ENCODE measurements around the gene VSIG8.
"Not testable (repeated sequence)": the region's sequence is repeated elsewhere in the genome, so short reads cannot be mapped to it uniquely, and the experiment has no call there.

VSIG8 gene
- total RNA-seq: 0 to 0.48 reads per million in 2 donors

DNA sequence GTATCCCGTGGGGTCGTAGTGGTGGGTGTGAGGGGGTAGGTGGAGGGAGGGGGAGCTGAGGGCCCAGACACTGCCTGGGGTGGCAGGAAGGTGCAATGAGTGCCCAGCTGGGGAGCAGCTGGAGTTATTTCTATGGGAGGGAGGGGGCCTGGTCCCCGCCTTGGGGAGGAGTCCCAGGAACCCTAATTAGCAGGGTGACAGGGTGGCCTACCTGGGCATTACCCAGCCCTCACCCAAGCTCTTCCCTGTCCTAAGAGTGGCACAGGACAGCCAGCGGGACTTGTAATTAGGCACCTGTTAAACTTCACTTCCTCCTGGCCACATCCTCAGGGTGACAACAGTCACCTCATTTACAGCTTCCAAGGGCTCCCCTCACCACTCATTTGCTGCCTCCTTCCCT, at the start of gene VSIG8:
Gene VSIG8 (minus strand): TSS at position 101 of the 400 bp plus-strand sequence. CDS start 136 bp downstream, outside the sequence.
- DNase-seq: no peak

DNA sequence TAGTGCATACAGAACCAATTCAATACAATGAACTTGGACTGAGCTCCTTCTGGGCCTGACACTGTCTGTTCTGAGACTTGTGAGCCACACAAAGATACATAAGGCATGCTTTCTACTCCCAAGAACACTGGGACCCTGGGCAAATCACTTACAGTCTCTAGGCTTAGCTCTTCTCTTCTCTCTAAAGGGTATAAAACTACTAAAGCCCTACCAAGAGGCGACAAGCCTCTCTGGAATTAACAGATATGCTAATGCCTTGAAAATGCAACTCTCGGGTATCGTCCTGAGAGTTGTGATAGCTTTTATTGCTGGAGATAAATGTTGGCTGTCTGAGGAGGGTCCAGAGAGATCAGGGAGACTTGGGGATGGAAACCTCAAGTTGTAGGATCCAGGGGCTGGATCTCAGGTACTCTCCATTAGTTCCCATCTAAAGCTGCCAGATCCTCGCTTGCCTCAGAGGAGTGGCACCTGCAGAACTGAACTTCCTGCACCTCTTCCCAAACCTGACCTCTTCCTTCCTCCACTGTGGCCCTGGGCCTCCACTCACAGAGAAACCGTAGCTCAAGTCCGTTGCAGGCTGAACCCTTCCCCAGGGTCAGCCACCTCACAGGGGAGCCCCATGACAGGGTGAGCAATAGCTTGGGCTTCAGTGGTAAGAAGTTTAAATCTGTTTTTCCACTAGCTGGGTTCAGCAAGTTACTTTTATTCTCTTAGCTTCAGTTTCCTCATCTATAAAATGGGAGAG, 49.0 kb upstream of the VSIG8 start:
- no peak for DNase-seq

DNA sequence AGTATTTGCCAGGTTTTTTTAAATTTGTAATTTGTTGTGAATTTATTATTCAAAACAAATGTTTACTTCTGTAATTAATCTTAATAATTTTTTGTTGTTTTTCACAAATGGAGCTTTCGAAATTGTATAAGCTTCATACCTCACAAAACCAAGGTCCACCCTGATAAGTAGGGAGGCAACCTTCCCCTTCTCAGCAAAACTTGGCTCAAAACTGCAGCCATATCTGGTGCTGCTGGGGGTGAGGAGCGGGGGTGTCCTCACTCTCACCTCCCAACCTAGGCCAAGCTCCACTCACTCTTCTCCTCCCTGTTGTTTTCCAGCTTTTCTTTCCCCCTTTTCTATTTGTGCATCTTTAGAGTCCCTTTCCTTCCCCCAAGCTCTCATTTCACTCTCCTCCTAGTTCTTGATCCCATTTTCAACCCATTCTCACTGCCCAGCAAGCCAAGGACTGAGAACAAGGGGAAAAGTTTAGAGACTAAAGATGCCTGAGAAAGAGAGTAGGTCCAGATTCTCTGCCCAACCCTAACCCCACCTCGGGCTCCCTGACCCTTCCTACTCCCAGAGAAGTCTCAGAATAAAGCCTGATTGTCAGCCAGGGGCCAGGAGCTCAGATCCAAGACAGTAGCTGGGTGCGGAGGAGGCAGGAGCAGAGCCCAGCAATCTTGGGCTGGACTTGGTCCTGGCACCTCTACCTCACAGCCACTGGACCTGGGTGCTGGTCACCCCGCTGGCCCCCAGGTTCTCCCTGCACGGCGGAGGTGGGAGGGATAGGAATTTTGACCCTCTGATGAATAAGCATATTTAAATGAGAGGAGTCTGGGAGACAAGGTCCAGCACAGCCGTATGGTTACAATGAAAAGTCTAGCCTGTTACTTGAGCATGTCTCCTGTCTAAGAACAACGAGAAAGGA, 45.8 kb upstream of the VSIG8 start:
- no peak for DNase-seq

GRCh38 chr1:159906960-159907359, 44.5 kb upstream of the VSIG8 start:
- no peak for DNase-seq

DNA sequence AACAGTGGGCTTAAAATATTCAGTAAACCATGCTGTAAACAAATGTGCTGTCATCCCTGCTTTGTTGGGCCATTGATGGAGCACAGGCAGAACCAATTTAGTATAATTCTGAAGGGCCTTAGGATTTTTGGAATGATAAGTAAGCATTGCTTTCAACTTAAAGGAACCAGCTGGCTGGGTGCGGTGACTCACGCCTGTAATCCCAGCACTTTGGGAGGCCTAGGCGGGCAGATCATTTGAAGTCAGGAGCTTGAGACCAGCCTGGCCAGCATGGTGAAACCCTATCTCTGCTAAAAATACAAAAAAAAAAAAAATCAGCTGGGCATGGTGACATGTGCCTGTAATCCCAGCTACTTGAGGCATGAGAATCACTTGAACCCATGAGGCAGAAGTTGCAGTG, 41.6 kb upstream of the VSIG8 start:
- not testable (repeated sequence) for DNase-seq

- DNase-seq: no peak
These were observed 40.1 kb upstream of the VSIG8 start for GRCh38 chr1:159902541-159902940.

GRCh38 chr1:159900755-159901360, 38.4 kb upstream of the VSIG8 start:
- no peak for DNase-seq

- DNase-seq: no peak
These were observed 37.7 kb upstream of the VSIG8 start, which contains the start of gene CFAP45 for GRCh38 chr1:159900086-159900680. Gene CFAP45 (minus strand): TSS chr1:159900165. CDS start chr1:159900098, 67 bp downstream.

DNA sequence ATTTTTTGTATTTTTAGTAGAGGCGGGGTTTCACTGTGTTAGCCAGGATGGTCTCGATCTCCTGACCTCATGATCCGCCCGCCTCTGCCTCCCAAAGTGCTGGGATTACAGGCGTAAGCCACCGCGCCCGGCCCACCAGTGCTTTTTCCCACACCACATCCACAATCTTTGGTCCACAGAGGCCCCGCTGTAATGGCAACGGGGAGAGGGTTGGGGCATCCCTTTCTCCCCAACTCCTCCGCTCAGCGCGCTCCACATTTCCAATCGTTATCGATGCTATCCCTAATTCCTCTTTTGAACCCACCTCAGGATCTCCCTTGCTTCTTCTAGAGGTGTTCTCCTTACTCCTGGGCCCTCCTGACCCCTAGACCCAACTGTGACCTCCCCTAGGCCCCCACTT, 37.2 kb upstream of the VSIG8 start:
- not testable (repeated sequence) for DNase-seq

DNA sequence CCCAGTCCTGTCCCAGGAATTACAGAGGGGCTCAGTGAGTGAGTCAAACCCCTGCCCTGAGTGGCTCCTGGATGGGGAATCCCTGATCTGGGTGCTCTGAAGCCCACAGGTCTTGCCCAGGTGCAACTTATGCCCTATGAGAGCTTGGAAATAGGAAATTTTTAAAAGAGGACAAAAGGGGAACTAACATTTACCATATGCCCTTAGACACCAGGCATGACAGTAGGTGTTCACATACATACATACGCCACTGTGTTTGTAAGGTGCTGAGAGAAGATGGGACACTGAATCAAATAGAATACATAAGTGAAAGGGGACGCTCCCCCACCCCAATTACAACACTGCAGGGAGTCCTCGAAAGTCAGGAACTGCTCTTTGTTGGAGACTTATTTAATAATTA, 36.1 kb upstream of the VSIG8 start:
- DNase-seq: no peak

GRCh38 chr1:159897962-159898361, 35.5 kb upstream of the VSIG8 start:
- no peak for DNase-seq

DNA sequence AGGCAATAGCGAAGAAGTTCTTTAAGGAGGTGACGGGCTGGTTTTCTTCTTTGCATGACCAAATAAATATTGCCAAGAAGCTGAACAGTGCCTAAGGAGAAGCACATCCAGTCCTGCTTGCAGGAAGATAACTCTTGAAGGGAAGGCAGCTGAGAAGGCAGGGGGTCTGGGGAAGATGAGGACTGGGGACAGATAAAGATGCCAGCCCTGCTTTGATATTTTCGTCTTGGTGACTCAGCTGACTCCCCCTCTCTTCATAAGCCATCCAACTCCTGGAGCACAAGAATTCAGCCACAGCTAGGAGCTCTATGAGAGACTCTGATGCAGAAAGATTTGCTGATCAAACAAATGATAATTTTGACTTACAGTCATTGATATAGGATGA, 34.1 kb upstream of the VSIG8 start:
- DNase-seq: no peak

DNA sequence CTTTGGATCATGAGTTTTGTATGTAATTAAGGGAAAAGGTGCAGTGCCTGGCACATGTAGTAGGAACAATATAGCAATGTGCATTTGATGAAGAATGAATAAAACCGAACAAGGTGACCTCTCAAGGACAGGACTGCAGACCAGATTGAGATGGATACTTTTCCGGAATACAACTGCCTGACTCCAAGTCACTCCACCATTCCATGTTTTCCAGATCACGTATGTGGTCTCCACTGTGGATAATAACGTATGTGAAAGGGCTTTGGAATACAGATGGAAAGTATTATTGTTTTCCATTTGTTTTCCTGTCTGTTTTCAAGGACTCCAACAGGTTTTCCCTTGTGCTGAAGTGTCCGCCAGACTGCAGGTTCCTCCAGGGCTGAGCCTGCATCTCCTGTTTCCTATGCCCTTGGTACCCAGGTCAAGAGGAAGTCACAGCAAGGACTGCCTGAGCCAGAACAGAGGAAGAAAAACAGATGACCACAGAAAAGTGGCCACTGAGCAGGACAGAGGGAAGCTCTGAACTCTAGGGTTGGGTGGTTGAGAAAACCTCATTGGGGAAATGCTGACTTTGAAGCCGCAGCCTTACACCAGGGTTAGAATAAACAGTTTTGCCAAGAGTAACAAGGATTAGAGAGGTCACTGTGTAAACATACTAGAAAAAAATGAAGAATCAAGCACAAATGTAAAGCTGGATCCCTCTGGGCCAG, 33.5 kb upstream of the VSIG8 start:
- no peak for DNase-seq

- DNase-seq: no peak
These were observed 32.8 kb upstream of the VSIG8 start for GRCh38 chr1:159895286-159895685.

- no peak for DNase-seq
These were observed 30.5 kb upstream of the VSIG8 start for GRCh38 chr1:159892944-159893343.

DNA sequence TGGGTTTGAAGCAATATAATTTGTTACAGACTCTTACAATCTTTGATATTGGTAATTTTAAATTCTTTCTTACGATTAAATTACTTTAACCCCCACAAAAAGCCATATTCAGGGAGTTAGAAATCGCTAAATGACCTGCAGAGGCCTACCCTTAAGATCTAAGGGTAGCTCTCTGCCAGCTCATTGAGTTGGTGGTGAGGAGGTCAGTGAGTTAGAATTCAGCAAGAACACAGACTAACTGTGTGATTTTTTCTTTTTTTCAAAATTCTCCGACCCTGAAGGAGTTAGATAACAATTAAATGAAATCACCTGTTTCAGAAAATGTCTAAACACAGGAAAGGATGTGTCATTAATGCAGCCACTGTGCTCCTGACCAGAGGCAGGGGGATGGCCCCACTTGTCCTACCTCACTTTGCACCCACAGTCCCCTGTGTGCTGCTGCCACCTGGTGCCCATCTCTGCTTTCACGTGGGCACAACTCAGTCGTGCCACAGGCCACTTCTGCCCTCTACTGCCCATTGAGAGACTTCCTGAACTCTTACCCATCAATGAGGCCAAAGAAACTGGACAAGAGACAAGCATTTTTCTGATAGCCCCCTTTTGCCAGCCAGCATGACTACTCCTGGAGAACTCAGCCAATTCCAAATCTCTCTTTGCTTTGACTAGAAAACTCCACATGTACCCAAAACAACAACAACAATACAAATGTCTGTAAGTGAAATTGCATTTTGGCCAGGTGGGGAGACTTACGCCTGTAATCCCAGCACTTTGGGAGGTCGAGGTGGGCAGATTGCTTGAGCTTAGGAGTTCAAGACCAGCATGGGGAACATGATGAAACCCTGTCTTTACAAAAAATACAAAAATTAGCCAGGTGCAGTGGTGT, 29.1 kb upstream of the VSIG8 start:
- DNase-seq: peak; percentile 55

DNA sequence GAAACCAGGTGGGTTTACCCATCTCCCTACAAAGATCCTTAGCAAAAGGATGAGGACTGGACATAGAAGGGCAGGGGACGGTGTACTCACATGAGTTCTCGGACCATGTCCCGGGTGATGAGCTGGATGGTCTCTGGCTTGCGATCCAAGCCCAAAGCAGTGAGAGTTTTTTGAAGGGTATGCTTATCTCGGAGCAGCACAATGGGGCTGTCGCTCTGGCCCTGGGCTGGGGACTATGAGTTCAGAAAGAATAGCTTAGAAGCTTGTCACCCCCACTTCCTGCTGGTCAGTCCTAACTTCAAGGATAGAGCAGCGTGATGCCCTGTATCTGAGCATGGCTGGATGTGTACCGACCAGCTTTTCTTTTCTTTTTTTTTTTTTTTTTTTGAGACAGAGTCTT, 27.9 kb upstream of the VSIG8 start:
- DNase-seq: no peak

- no peak for DNase-seq
These were observed 27.4 kb upstream of the VSIG8 start for GRCh38 chr1:159889821-159890252.

GRCh38 chr1:159889202-159889601, 26.7 kb upstream of the VSIG8 start:
- no peak for DNase-seq

GRCh38 chr1:159884296-159884695, 21.8 kb upstream of the VSIG8 start:
- DNase-seq: no peak

- DNase-seq: no peak
These were observed 20.7 kb upstream of the VSIG8 start for GRCh38 chr1:159883134-159883533.

Measured in T-helper 9 cell (primary cell).